Head of caudate nucleus (tissue), 42 donors: ENCODE results near the gene GRIN3A.
"Not testable (repeated sequence)": the region's sequence is repeated elsewhere in the genome, so short reads cannot be mapped to it uniquely, and the experiment has no call there.

Source experiments
- DNase-seq, 42 donors: peaks; one replicate each; pipeline versions ENCODE4 v3.0.0 to v3.0.0-alpha.2; 2020 to 2021; ENCODE audit warnings: mixed read lengths in 7 of 42
- intact Hi-C: fragments of 100-400 bp; cut with DNase I; formaldehyde crosslinking; loops from one replicate; pipeline ENCODE4 v1.15.0; 2022

Gene GRIN3A

DNA sequence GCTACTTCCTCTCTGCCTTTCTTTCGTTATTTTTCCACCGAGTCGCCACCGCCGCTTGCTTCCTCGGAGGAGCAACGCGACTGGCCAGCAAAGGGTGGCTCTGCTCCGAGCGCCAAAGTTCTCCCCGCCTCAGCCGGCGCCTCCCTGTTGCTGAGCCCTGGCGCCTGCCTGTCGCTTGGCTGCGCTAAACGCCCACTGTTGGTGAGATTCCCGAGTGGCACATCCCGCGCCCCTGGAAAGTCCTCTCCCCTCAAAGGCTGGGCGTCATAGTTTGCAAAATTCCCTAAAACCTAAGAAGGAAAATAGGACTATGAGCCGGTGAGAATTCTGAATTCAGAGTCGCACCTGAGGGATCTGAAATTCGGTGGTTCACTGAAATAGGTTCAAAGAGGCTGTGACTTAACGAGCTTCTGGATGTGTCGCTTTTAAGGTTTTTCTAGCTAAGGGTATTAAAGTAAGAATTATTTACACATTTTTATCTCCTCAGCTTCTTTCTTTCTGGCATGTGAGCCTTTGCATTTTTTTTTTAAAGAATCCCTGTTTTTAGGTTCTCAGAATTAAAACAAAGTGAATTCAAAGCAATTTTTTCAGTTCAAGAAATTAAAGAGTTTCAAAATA, at the start of gene GRIN3A:
TSS of gene GRIN3A (minus strand) at position 82 of the 618 bp plus-strand sequence. CDS start 668 bp downstream, outside the sequence.
- DNase-seq, result peak in 41 of 42 donors; percentile 20 to 84 (median 61)
- intact Hi-C loops, result no loop called here

DNA sequence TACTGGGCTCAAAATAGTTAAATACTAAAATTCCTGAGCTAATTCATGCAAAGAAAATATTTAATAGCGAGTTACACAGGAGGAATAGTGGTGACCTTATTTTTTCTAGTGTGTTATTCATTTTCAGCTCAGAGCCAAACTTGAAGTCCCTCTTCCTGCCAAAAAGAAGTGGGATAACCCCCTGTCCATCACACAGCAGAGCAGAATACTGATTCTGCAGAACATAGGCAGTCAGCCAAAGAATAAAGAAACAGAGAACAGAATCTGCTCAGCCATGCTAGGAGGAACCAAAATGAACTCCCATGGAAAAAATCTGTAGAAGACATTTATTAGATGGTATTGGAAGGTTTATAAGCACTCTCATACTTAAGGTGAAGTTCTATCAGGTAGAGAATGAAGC, 49.4 kb upstream of the GRIN3A start:
- intact Hi-C loops, result no loop called here
- DNase-seq, result no peak

DNA sequence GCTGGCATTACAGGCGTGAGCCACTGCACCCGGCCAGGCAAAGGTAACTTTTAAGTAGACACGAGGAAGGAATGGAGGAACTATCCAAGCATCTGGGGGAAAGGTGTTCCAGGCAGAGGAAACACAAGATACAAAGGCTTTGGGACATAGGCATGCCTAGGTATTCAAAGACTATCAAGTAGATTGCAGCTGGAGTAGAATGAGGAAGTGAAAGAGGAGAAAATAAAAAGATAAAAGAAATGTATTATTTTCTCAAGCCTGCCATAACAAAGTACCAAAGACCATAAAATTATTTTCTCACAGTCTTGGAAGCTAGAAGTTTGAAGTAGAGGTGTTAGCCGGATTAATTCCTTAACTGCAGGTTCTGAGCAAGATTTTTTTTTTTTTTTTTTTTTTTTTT, 39.9 kb upstream of the GRIN3A start:
- intact Hi-C loops, result no loop called here
- no peak for DNase-seq

DNA sequence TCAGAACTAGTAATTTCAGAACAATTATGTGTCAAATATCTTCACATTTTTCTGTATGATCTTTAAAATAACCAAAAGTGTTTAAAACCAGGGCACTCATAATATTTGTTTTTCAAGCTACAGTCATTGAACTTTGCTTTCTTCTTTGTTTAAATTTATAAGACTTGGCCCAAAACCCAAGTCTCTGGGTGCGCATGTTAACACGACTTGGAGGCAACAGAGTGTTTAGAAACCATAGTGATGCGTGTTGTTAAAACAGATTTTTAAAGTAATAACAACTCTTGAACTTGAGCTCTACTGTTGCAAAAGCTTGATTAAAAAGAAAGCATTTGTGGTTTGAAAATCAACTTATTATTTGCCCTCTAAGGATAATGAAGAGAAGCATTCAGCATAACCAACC, 26.0 kb upstream of the GRIN3A start:
- no peak for DNase-seq
- intact Hi-C loops, result no loop called here

DNA sequence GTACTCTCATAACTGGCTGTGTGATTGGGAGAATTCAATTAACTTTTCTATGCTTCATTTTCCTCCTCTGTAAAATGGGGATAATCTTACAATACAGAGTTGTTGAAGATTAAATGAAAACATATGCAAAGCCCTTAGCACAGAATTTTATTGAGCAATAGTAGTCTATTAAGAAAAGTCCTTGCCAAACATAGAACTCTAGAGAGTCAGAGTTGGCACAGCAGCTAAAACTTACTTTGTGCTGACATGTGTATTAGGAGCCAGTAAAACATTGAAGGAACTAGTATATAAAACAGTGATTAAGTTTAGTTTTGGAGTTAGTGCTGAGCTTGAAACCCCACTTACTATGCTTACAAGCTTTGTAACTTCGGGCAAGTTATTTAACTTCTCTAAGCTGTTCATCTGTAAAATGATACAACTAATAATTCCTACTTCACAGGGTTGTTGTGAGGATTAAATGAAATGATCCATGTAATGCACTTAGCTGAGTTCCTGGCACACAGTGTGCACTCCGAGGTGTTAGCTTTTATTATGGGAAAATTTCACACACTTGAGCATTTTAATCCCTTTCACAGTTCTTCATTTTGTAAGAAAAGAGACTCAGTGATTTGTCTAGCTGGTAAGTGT, 20.0 kb upstream of the GRIN3A start:
- intact Hi-C loops, result no loop called here
- DNase-seq, result no peak

DNA sequence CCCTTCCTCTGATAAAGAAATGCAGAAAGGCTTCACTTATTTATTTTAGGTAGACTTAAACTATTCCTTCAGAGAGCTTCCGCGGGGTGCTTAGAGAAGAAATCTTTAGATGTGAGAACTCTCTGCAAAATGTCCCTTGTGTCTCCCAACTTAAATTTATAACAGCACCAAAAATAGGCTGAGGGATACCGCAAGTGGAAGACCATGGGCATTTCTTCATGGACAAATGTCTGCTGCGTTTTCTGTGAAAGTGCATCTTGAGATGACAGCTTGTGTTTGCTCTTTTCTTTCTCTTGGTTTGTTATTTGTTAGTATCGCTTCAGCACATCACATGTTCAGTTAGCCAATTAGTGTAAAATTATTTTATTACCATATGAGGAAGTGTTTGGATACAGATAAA, 15.3 kb upstream of the GRIN3A start:
- intact Hi-C loops, result no loop called here
- no peak for DNase-seq

DNA sequence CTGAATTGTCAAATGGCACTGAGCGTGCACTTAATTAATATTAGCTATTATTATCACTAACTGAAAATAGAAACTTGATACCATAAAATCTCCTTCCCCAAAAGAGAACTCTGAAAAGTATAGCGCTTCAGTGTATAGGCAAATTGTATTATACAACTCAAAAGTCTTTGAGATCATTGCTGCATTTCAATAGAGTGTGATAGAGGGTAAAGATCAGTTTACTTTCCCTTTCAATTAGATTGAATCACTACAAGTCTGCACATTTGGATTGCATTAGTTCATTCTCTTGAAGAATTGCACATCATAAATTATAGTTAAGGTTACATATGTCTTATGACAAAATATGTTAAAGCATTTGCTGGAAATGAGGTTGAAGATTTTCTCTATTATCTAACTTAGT, 13.4 kb upstream of the GRIN3A start:
- no peak for DNase-seq
- intact Hi-C loops, result no loop called here

DNA sequence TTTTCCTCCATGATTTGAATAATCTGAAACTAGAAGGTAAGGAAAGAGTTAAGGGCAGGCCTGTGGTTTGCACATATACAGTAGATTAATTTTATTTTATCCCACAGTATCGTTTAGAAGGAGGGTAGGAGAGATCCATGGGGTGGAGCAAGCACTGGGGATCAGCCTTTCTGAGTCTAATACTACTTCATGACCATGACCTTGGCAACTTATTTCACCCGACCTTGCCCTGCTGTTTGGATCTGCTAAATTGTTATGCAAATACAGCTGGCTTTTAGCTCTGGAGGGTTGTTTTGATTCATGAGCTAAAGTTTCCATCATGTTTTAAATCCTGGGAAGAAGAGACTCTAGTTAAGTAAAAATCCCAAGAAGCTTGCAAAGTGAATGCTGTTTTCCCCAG, 864 bp upstream of the GRIN3A start:
- intact Hi-C loops, result no loop called here
- DNase-seq, result no peak

DNA sequence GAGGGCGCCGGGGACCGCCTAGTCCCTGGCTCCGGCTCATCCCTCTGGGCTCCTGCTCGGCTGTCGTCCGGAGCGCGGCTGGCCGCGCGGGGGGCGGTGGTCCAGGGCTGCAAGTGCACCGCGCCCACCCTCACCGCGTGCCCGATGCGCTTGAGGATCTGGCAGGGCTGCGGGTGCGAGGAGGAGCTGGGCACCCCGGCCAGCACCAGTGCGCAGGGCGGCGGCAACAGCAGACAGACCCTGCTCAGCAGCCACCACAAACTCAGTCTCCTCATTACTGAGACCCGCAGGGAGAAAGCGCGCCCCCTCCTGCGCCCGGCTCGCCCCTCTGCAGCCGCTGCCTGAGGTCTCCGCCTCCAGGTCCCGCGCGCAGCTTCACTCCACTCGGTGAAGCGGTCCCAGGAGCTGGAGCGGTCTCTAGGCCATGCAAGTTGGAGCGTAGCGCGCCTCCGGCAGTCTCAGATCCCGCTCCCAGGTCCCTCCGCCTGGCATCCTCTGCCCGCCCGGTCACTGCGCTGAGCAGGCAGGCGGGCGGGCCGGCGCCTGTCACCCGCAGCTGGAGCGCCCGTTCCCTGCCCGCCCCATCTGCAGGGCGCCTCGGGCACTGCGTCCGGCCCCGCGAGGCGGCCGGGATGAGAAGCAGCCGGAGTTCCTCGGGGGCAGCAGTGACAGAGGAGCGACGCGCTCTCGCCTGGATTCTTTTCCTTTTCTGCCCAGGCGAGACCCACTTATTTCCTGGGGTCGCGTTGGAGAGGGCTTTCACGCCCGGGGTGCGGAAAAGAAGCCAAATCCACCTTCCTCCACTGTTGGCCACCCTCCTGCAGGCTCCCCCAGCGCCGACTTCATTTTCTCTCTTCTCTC, 512 bp downstream of the GRIN3A start:
- intact Hi-C loops, result no loop called here
- DNase-seq, result peak in 24 of 42 donors; percentile 5 to 56 (median 18)

DNA sequence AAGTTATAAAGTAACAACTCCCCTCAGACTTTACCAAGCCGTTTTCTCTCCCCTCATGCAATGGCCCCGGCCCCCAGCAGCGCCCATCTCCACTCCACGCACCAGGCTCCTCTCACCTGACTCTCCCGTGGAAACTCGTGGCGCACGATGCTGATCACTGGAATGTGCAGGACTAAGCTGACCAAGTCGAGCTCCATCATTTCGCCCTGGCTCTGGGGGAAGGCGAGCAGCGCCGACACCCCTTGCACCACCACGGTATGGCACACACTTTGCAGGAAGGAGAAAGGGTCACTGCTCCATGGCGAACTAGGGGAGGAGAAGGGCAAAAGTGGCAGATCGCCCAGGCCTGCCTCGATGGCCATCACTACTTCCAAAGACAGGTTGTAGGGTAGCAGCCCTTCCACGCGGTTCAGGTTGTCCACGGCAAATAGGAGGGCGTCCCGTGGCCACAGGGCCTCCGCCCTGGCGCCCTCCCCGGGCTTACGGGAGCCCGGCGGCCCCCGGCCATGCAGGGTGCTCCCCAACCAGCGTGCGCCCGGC, 1.2 kb downstream of the GRIN3A start:
- intact Hi-C loops, result no loop called here
- peak in 3 of 42 donors; percentile 2 to 43 (median 12) for DNase-seq

DNA sequence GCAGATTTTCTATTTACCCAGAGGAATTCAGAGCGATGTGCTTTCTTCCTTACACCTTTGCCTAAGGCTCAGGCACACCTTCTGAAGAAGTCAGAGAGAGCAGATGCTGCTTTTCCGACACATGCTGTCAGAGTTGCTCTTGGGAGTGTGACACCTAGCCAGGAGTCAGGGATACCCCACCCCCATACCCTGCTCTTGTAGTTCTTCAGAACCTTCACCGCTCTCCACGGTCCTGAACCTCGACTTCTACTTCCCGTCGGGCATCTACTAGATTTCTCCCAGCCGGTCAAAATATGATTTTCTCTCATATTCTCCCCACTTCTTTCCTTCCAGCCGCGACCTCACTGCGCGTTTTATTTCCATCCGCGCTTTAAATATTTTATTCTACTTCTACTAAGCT, 1.7 kb downstream of the GRIN3A start:
- intact Hi-C loops, result no loop called here
- no peak for DNase-seq

DNA sequence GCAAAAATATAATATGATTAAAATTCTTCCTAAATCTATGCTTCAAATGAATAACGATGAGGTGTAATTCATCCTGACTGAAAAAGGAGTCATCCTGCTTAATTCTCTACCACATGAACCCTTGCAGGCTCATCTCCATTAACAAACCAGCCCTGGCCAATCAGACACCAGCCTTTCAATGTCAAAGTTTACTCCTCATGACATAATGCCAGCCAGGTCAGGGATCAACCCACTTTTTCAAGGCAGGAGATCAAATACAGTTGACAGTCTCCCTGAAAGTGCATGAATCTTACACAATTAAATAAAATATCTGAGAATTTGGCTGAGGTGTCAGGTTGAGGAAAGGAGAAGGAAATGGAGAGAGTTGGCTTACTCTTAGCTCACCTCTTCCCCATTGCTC, 7.0 kb downstream of the GRIN3A start:
- no peak for DNase-seq
- intact Hi-C loops, result no loop called here

DNA sequence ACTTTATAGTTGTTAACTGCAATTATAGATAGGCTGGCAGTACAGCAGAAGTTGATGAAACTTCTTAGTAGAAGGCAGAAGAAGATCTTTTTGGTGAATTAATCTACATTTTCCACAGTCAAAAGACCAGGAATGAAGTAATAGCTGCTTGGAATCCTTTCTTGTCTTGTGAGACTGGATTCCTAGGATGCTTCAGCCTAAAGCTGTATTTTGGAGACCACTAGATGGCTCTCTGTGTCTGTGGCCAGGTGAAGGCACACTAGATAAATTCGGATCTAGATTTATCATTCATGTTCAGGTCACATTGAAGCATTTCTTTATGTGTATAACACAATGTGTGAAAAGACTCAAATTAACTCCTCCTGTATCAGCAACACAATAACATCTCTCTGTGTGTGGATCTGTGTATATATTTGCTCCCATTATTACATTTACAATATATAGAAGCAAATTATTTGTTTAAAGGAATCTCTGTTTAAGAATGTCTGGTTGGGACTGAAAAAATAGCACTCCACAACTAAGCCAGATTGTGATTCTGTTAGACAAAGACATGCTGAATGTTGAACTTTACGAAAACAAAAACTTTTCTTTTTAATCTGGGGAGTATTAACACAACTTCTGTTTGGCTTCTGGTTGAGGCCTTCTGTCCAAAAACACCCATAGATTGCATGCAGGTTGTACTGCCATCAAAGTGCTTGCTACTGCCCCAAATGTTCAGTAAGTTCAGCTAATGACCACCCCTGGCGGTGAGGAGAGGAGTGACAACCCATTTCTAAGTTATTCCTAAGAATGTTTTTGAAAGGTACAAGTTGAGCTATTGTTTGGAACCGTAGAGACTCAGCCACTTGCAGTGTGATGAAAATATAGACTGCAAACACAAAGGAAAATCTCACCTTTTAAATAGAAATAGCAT, 10.6 kb downstream of the GRIN3A start:
- peak in 14 of 42 donors; percentile 10 to 49 (median 20) for DNase-seq
- intact Hi-C loops, result no loop called here

DNA sequence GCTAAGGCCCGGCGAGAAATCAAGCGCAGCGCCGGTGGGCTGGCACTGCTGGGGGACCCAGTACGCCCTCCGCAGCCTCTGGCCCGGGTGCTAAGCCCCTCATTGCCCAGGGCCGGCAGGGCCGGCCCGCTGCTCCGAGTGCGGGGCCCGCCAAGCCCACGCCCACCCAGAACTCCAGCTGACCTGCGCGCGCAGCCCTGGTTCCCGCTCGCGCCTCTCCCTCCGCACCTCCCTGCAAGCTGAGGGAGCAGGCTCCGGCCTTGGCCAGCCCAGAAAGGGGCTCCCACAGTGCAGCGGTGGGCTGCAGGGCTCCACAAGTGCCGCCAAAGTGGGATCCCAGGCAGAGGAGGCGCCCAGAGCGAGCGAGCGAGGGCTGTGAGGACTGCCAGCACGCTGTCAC, 14.2 kb downstream of the GRIN3A start:
- intact Hi-C loops, DNase-seq: not testable (repeated sequence)

DNA sequence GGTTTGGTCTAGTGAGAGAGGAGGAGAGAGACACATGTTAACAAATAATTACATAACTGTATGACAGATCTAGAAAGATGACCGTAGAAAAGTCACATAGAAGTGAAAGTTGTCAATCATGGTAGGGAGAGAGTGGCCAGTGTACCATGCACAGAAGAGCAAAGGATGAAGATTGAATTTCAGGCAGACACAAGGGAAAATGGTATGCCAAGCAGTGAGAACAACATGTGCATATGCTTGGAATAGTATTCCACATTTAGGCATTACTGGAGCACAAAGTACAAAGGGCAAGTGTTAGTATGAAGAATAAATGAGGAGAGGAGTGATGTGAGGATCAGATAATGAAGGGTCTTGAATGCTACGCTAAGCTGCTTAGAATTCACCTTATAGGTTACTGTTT, 20.3 kb downstream of the GRIN3A start:
- intact Hi-C loops, result no loop called here

DNA sequence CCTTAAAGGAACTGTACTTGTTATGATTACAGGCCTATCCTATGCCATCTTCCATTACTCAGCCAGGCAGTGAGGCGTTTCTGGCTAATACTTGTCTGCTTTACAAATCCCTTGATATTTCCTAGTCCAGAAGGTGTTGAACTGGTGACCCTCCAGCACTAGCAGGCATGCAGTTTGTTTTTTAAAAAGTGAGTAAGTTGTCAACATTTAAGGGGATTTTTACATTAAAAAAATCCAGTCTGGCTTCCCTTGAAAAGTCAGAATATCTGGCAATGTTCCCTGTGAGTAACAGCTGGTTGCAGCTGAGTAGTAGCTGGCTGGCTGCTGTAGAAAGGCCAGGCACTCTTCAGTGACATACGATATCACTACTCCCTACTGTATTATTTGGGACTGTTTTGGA, 21.8 kb downstream of the GRIN3A start:
- DNase-seq, result no peak
- intact Hi-C loops, result no loop called here

More for the DNA sequence above, 20.3 kb downstream of the GRIN3A start:
- DNase-seq, result no peak

DNA sequence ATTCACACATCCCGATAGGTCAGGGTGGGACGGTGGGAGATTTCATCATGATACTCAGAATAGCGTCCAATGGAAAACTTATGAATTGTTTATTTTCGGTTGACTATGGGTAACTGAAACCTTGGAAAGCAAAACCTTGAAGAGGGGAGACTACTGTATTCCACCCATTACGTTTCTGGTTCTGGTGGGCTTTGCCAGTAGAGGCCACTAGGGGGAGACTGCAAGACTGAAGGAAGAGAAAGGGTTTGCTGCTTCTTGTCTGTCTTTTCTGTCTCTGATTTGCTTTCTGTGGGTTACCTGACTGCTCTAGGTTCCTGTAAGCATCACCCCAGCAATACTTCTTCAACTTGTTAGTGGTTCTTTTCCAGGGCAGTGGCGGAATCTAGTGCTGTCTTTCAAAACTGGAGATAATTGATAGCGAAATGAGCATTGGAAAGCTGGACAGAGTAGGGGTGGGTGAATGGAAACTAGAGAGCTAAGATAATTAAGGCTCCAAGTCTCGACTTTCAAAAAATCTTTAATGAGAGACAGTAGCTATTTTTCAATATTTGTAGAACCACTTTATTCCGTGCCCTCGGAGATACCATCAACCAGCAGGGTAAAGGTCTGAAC, 27.0 kb downstream of the GRIN3A start:
- DNase-seq, result peak in 2 of 42 donors; percentile 2 to 44
- intact Hi-C loops, result no loop called here

DNA sequence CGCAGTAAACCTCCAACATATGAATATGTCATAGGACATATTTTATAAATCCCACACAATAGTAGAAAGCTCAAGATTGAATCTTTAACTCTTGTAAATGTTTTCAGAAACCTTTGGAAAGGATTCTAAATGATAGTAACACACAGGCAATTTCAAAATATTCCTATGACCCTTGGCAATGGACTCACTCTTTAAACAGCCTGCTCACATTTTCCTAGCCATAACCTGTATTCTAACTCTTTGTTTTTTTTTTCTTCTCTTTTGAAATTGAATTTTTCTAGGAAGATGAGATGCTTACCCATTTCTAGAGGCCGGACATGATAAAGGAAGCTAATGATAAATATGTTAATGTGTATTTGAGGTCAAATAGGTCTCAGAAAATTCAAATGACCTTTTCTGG, 29.6 kb downstream of the GRIN3A start:
- DNase-seq, result no peak

DNA sequence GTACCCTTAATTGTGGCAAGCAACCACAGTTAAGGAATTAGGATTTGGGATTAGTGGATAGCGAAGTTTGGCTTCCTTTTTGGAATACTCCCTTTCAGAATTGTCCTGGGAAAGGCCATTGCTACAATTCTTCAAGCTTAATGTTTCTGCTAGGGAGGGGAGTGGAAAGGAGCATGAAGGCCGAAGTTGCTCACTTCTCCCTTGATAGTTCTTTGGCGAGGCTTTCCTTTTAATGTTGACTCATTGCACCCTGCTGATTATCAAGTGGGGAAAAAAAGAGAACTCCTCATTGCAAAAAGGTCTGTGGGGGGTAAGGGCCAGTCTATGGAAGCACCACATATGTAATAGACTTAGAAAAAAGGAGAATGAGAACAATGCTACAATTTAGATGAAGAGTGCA, 30.7 kb downstream of the GRIN3A start:
- no peak for DNase-seq
- intact Hi-C loops, result no loop called here

More for the DNA sequence above, 29.6 kb downstream of the GRIN3A start:
- intact Hi-C loops, result no loop called here
